Endothelial cell of umbilical vein (primary cell): Measurements from ENCODE around the gene LAMP1.

ENCODE experiments used
- EZH2 ChIP-seq: IDR thresholded peaks from 2 replicates; pipeline ENCODE4 v1.6.1; 2012; ENCODE audit warnings: borderline replicate concordance, low read depth, mild to moderate bottlenecking, moderate library complexity, low read length, inconsistent platforms; ENCODE audit not compliant: severe bottlenecking
- FOS ChIP-seq: IDR thresholded peaks from 2 replicates; pipeline ENCODE4 v1.6.1; 2011; ENCODE audit warnings: mild to moderate bottlenecking, low read length, moderate library complexity, borderline replicate concordance; ENCODE audit not compliant: insufficient read depth
- JUN ChIP-seq: IDR thresholded peaks from 2 replicates; pipeline ENCODE4 v1.6.1; 2011; ENCODE audit warnings: borderline replicate concordance, low read depth; ENCODE audit not compliant: insufficient read length, insufficient read depth
- MYC ChIP-seq: IDR thresholded peaks from one replicate; pipeline ENCODE4 v1.6.1; 2011; ENCODE audit warnings: mild to moderate bottlenecking, low read depth, low read length
- POLR2A ChIP-seq: IDR thresholded peaks from 2 replicates; pipeline ENCODE4 v1.6.1; 2012; ENCODE audit warnings: low read depth, mild to moderate bottlenecking, control low read depth, low read length
- POLR2AphosphoS5 ChIP-seq: IDR thresholded peaks from 2 replicates; pipeline ENCODE4 v1.6.1; 2012; ENCODE audit warnings: low read depth, mild to moderate bottlenecking, control low read depth, low read length, moderate library complexity; ENCODE audit not compliant: insufficient read depth
- TF ChIP-seq, protein P1 (sequence below), 2 donors: IDR thresholded peaks; 1 replicate in 1 of 2; 2 replicates in 1 of 2; pipeline ENCODE4 v1.5.1; 2011; ENCODE audit warnings: low read length in 2 of 2, mild to moderate bottlenecking in 2 of 2, moderate library complexity in 2 of 2, control low read depth in 1 of 2, inconsistent platforms in 1 of 2, low read depth in 1 of 2; ENCODE audit not compliant: insufficient read depth in 1 of 2; ENCODE audit errors: extremely low read depth in 1 of 2
- TF ChIP-seq, protein P2 (sequence below): IDR thresholded peaks from 2 replicates; pipeline ENCODE4 v1.6.1; 2011; ENCODE audit not compliant: insufficient read depth, insufficient read length

DNA sequence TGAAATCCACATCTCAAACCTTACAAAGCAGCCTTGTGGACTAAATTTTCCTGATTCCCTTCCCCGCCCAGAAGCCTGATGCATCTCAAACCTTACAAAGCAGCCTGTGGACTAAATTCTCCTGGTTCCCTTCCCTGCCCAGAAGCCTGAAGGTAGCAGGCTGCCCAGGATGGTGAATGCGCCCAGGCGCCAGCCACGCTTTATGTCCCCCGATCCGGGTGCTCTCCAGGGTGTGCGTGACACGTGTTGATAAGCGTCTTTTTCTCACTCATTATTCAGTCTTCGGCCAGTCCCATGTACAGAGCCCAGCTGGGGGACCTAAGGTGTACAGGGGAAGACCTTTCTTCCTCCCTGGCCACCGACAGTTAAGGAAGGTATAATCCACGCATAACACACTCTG lies 31.8 kb downstream of the LAMP1 start:
- TF ChIP-seq, protein P1, sequence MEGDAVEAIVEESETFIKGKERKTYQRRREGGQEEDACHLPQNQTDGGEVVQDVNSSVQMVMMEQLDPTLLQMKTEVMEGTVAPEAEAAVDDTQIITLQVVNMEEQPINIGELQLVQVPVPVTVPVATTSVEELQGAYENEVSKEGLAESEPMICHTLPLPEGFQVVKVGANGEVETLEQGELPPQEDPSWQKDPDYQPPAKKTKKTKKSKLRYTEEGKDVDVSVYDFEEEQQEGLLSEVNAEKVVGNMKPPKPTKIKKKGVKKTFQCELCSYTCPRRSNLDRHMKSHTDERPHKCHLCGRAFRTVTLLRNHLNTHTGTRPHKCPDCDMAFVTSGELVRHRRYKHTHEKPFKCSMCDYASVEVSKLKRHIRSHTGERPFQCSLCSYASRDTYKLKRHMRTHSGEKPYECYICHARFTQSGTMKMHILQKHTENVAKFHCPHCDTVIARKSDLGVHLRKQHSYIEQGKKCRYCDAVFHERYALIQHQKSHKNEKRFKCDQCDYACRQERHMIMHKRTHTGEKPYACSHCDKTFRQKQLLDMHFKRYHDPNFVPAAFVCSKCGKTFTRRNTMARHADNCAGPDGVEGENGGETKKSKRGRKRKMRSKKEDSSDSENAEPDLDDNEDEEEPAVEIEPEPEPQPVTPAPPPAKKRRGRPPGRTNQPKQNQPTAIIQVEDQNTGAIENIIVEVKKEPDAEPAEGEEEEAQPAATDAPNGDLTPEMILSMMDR (IDR thresholded peaks at IDR 0.05; ENCODE audit: extremely low read depth in 1 of 2, insufficient read depth in 1 of 2, low read depth in 1 of 2, low read length in 2 of 2) = no peak
- no peak for TF ChIP-seq FOS
- no peak for TF ChIP-seq MYC
- no peak for TF ChIP-seq POLR2AphosphoS5
- TF ChIP-seq JUN = no peak
- no peak for TF ChIP-seq POLR2A
- no peak for TF ChIP-seq EZH2
- TF ChIP-seq, protein P2, sequence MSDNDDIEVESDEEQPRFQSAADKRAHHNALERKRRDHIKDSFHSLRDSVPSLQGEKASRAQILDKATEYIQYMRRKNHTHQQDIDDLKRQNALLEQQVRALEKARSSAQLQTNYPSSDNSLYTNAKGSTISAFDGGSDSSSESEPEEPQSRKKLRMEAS = no peak
